ENCODE results near the gene CTNNA2.

The CTNNA2 gene

DNA sequence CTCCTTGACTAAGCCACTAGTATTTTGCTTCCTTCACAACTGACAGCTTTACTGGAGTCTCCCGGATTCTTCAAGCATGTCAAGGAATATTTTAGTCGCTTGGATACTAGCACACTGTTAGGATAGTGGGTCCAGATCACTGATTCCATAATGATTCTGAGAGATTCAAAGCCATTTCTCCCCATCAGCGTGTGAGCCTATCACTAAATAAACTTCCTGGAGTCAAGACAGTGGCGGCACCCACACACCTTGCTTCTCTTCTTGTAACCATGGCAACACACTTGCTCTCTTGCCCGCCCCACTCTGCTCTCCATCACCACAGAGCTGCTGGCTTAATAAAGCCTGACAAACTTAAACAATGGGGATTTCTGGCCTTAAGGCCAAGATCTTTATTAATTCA, 546.6 kb downstream of the CTNNA2 start:
- H3K9me3 ChIP-seq (ENCODE audit: control insufficient read depth, low read length), result no peaks in the 10 kb centered on the region
- no peak overlapping the region for H2AFZ ChIP-seq (ENCODE audit: low read depth, low read length)
- H2AK5ac ChIP-seq (ENCODE audit: low read length, severe bottlenecking), result no peak overlapping the region
- no peaks in the 10 kb centered on the region for H3K79me1 ChIP-seq (replicated peaks; ENCODE audit: low read length, poor library complexity, severe bottlenecking)
- H3K18ac ChIP-seq (ENCODE audit: low read depth in 1 of 2, low read length in 2 of 2), result no peak overlapping the region
- H2BK5ac ChIP-seq (ENCODE audit: low read depth, low read length, poor library complexity, severe bottlenecking), result no peak overlapping the region
- H4K91ac ChIP-seq (ENCODE audit: low read length), result no peak overlapping the region
- H3K27me3 ChIP-seq (ENCODE audit: control insufficient read depth in 1 of 2, insufficient read depth in 1 of 2, low read length in 2 of 2), result peaks cover 0 to 3% of the 10 kb centered on the region in 2 experiments
- no peaks in the 10 kb centered on the region for H3K4me1 ChIP-seq (ENCODE audit: control insufficient read depth, insufficient read depth, low read depth, low read length)
- H3K4ac ChIP-seq (ENCODE audit: low read depth in 1 of 2, low read length in 2 of 2), result no peak overlapping the region
- no peak overlapping the region for H3K14ac ChIP-seq (ENCODE audit: low read length in 2 of 2)
- no peak for DNase-seq
- H2BK120ac ChIP-seq (ENCODE audit: low read depth, low read length), result no peak overlapping the region
- no peak overlapping the region for H2BK15ac ChIP-seq (ENCODE audit: low read depth, poor library complexity, severe bottlenecking)
- no peak overlapping the region for H2BK12ac ChIP-seq (ENCODE audit: low read length in 2 of 2)
- no peak overlapping the region for H3K4me3 ChIP-seq (ENCODE audit: insufficient read depth in 1 of 2, low read depth in 1 of 2, low read length in 2 of 2)
- no peak overlapping the region for H4K8ac ChIP-seq (ENCODE audit: low read length)
- H3K9ac ChIP-seq (ENCODE audit: low read length), result no peak overlapping the region
- no peak overlapping the region for H3K4me2 ChIP-seq (ENCODE audit: low read length, poor library complexity, severe bottlenecking)
- no peak overlapping the region for H3K23ac ChIP-seq (ENCODE audit: low read length in 2 of 2)
- no peak overlapping the region for H3K27ac ChIP-seq (ENCODE audit: low read length, poor library complexity, severe bottlenecking)
- WGBS, result 82% methylated on average over 5 of the region's 5 CpGs
- no peaks in the 10 kb centered on the region for H3K36me3 ChIP-seq (ENCODE audit: control insufficient read depth in 1 of 2, insufficient read depth in 2 of 2, low read depth in 1 of 2, low read length in 2 of 2)

DNA sequence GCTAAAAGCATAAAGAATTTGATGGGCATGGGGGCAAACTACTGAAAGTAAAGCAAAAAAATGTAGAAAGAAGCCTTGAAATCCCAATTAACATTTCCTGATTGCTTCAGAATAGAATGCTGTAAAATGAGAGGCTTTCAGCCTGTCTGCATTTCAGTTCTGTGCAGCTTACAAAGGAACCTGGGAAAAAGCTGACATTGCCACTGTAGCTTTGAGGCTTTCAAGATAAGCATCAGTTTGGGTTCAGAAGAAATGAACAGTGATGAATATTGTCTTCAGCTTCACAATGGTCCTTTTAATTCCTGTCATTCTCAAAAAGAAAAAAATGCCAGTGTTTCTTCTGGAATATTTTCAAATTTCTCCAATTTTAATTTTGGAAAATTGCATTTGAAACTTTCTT, 549.0 kb downstream of the CTNNA2 start:
- Histone ChIP-seq H2AK5ac (ENCODE audit: low read length, severe bottlenecking) (no peak overlapping the region), H2AFZ (ENCODE audit: low read depth, low read length) (no peak overlapping the region), H2BK15ac (ENCODE audit: low read depth, poor library complexity, severe bottlenecking) (no peak overlapping the region), H3K14ac (ENCODE audit: low read length in 2 of 2) (no peak overlapping the region), H3K36me3 (ENCODE audit: control insufficient read depth in 1 of 2, insufficient read depth in 2 of 2, low read depth in 1 of 2, low read length in 2 of 2) (no peaks in the 10 kb centered on the region), H3K27me3 (ENCODE audit: control insufficient read depth in 1 of 2, insufficient read depth in 1 of 2, low read length in 2 of 2) (peaks cover 0 to 3% of the 10 kb centered on the region in 2 experiments), H3K4me2 (ENCODE audit: low read length, poor library complexity, severe bottlenecking) (no peak overlapping the region), H2BK5ac (ENCODE audit: low read depth, low read length, poor library complexity, severe bottlenecking) (no peak overlapping the region), H3K79me1 (replicated peaks; ENCODE audit: low read length, poor library complexity, severe bottlenecking) (no peaks in the 10 kb centered on the region), H4K8ac (ENCODE audit: low read length) (no peak overlapping the region), H3K9ac (ENCODE audit: low read length) (no peak overlapping the region), H2BK120ac (ENCODE audit: low read depth, low read length) (no peak overlapping the region), H3K18ac (ENCODE audit: low read depth in 1 of 2, low read length in 2 of 2) (no peak overlapping the region), H3K4me3 (ENCODE audit: insufficient read depth in 1 of 2, low read depth in 1 of 2, low read length in 2 of 2) (no peak overlapping the region), H3K23ac (ENCODE audit: low read length in 2 of 2) (no peak overlapping the region), H3K9me3 (ENCODE audit: control insufficient read depth, low read length) (no peaks in the 10 kb centered on the region), H3K4me1 (ENCODE audit: control insufficient read depth, insufficient read depth, low read depth, low read length) (no peaks in the 10 kb centered on the region), H3K27ac (ENCODE audit: low read length, poor library complexity, severe bottlenecking) (no peak overlapping the region), H3K4ac (ENCODE audit: low read depth in 1 of 2, low read length in 2 of 2) (no peak overlapping the region), H2BK12ac (ENCODE audit: low read length in 2 of 2) (no peak overlapping the region), H4K91ac (ENCODE audit: low read length) (no peak overlapping the region)
- no peak for DNase-seq

DNA sequence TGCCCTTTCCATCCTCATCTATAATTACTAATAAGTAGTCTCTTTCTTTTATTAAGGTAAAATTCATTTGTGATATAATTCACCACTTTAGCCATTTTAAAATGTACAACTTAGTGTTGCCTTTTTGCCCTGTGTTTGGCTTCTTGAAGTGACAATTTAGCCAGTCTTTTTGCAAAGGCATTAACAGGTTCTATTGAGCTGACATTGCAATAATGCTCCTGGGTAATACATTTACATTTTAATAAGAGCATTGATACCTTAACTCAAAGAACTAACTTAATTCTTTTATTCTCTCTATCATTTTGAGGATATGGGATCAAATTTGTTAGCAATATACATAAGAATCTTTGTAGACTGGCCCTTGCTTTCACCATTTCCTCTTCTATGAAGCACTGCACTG, 549.4 kb downstream of the CTNNA2 start:
- Histone ChIP-seq H3K4me2 (ENCODE audit: low read length, poor library complexity, severe bottlenecking) (no peak overlapping the region), H2BK5ac (ENCODE audit: low read depth, low read length, poor library complexity, severe bottlenecking) (no peak overlapping the region), H2AFZ (ENCODE audit: low read depth, low read length) (no peak overlapping the region), H3K14ac (ENCODE audit: low read length in 2 of 2) (no peak overlapping the region), H4K91ac (ENCODE audit: low read length) (no peak overlapping the region), H2BK120ac (ENCODE audit: low read depth, low read length) (no peak overlapping the region), H2BK12ac (ENCODE audit: low read length in 2 of 2) (no peak overlapping the region), H3K4ac (ENCODE audit: low read depth in 1 of 2, low read length in 2 of 2) (no peak overlapping the region), H2BK15ac (ENCODE audit: low read depth, poor library complexity, severe bottlenecking) (no peak overlapping the region), H3K23ac (ENCODE audit: low read length in 2 of 2) (no peak overlapping the region), H3K9ac (ENCODE audit: low read length) (no peak overlapping the region), H3K9me3 (ENCODE audit: control insufficient read depth, low read length) (no peaks in the 10 kb centered on the region), H3K18ac (ENCODE audit: low read depth in 1 of 2, low read length in 2 of 2) (no peak overlapping the region), H3K4me1 (ENCODE audit: control insufficient read depth, insufficient read depth, low read depth, low read length) (no peaks in the 10 kb centered on the region), H3K36me3 (ENCODE audit: control insufficient read depth in 1 of 2, insufficient read depth in 2 of 2, low read depth in 1 of 2, low read length in 2 of 2) (no peaks in the 10 kb centered on the region), H3K79me1 (replicated peaks; ENCODE audit: low read length, poor library complexity, severe bottlenecking) (no peaks in the 10 kb centered on the region), H3K27ac (ENCODE audit: low read length, poor library complexity, severe bottlenecking) (no peak overlapping the region), H2AK5ac (ENCODE audit: low read length, severe bottlenecking) (no peak overlapping the region), H3K27me3 (ENCODE audit: control insufficient read depth in 1 of 2, insufficient read depth in 1 of 2, low read length in 2 of 2) (peaks cover 0 to 3% of the 10 kb centered on the region in 2 experiments), H4K8ac (ENCODE audit: low read length) (no peak overlapping the region), H3K4me3 (ENCODE audit: insufficient read depth in 1 of 2, low read depth in 1 of 2, low read length in 2 of 2) (no peak overlapping the region)
- DNase-seq, result no peak

DNA sequence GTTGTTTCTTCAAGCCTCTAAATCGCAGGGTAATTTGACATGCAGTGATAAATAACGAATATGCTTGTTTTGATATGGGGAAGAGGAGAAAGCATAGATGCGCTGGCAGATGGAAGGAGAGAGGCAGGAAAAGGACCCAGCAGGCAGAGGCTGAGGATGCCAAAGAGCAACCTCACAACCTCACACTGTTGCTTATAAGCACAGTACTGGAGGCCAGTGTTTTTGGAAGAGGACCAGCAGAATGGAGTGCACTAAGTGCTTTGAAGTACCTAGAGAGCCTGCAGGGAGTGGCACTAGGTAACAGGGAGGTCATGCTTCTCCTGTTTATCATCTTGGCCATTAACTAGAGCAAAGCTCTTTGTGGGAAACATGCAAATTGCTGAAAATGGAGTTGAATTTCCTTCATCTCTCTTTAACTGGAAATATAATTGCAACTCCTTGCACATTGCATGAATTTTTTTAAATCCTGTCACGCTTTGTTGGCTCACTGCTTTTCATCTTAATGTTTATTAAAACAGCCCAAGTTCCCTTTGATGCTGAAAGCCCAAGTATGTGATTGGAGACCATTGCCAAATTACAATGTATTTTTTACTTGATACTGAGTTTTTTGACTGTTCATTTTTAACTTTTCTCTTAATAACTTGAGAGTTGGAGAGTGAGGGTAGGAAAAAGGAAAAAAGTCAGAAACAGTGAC, 555.3 kb downstream of the CTNNA2 start:
- Histone ChIP-seq H3K4me2 (ENCODE audit: low read length, poor library complexity, severe bottlenecking) (no peak overlapping the region), H4K91ac (ENCODE audit: low read length) (no peak overlapping the region), H2BK120ac (ENCODE audit: low read depth, low read length) (no peak overlapping the region), H4K8ac (ENCODE audit: low read length) (no peak overlapping the region), H3K14ac (ENCODE audit: low read length in 2 of 2) (no peak overlapping the region), H3K4me1 (ENCODE audit: control insufficient read depth, insufficient read depth, low read depth, low read length) (no peaks in the 10 kb centered on the region), H3K9ac (ENCODE audit: low read length) (no peak overlapping the region), H3K27ac (ENCODE audit: low read length, poor library complexity, severe bottlenecking) (no peak overlapping the region), H3K79me1 (replicated peaks; ENCODE audit: low read length, poor library complexity, severe bottlenecking) (no peaks in the 10 kb centered on the region), H2BK12ac (ENCODE audit: low read length in 2 of 2) (no peak overlapping the region), H3K4ac (ENCODE audit: low read depth in 1 of 2, low read length in 2 of 2) (no peak overlapping the region), H2AFZ (ENCODE audit: low read depth, low read length) (no peak overlapping the region), H2BK15ac (ENCODE audit: low read depth, poor library complexity, severe bottlenecking) (no peak overlapping the region), H2BK5ac (ENCODE audit: low read depth, low read length, poor library complexity, severe bottlenecking) (no peak overlapping the region), H3K27me3 (ENCODE audit: control insufficient read depth in 1 of 2, insufficient read depth in 1 of 2, low read length in 2 of 2) (peaks cover 0 to 24% of the 10 kb centered on the region in 2 experiments), H3K4me3 (ENCODE audit: insufficient read depth in 1 of 2, low read depth in 1 of 2, low read length in 2 of 2) (no peak overlapping the region), H3K23ac (ENCODE audit: low read length in 2 of 2) (no peak overlapping the region), H3K9me3 (ENCODE audit: control insufficient read depth, low read length) (no peaks in the 10 kb centered on the region), H3K18ac (ENCODE audit: low read depth in 1 of 2, low read length in 2 of 2) (no peak overlapping the region), H3K36me3 (ENCODE audit: control insufficient read depth in 1 of 2, insufficient read depth in 2 of 2, low read depth in 1 of 2, low read length in 2 of 2) (no peaks in the 10 kb centered on the region), H2AK5ac (ENCODE audit: low read length, severe bottlenecking) (no peak overlapping the region)
- no peak for DNase-seq
- WGBS, result 91% methylated on average over 3 of the region's 4 CpGs
